Activated CD8-positive, alpha-beta T cell treated with anti-CD3 and anti-CD28 coated beads for 36 hours (primary cell): Measurements from ENCODE around the gene NECTIN1. TPM values are rescaled to one million over a fixed set of nuclear protein-coding genes. Genes with fewer than 3 reads are reported as not detected.

Source experiments
- ATAC-seq: fragments of 200-7000 bp; cut with Tn5 transposase; one replicate; pipeline ENCODE4 v1.10.0; 2021; ENCODE audit warnings: mild to moderate bottlenecking, moderate library complexity
- CTCF ChIA-PET: fragments of 350-600 bp; sonication (Branson Sonifier 250); formaldehyde crosslinking; loops from one replicate; lab custom pipeline; 2021; ENCODE audit warnings: antibody characterized with exemption; lab: Charles Lee
- POLR2A ChIA-PET: fragments of 350-600 bp; sonication (Branson Sonifier 250); formaldehyde crosslinking; loops from one replicate; lab custom pipeline; 2021; ENCODE audit warnings: antibody characterized with exemption; lab: Charles Lee
- DNase-seq: peaks from one replicate; pipeline ENCODE4 v3.0.0-alpha.2; 2020
- H3K27ac Mint-ChIP-seq: one replicate; pipeline ENCODE4 v1.8.0; 2021; ENCODE audit warnings: mild to moderate bottlenecking, mixed read lengths
- H3K27me3 Mint-ChIP-seq: one replicate; pipeline ENCODE4 v1.8.0; 2021; ENCODE audit warnings: mixed read lengths
- H3K36me3 Mint-ChIP-seq: one replicate; pipeline ENCODE4 v1.8.0; 2021; ENCODE audit warnings: low read depth, mixed read lengths
- H3K4me1 Mint-ChIP-seq: one replicate; pipeline ENCODE4 v1.8.0; 2021; ENCODE audit warnings: low read depth, mixed read lengths
- H3K4me3 Mint-ChIP-seq: one replicate; pipeline ENCODE4 v1.8.0; 2021; ENCODE audit warnings: mild to moderate bottlenecking, moderate library complexity, mixed read lengths
- H3K9me3 Mint-ChIP-seq: one replicate; pipeline ENCODE4 v1.8.0; 2021; ENCODE audit warnings: mixed read lengths
- CTCF ChIP-seq: fragments of 200-600 bp; IDR thresholded peaks from one replicate; pipeline ENCODE4 v1.8.0; 2022; ENCODE audit warnings: antibody characterized with exemption, mild to moderate bottlenecking
- intact Hi-C: fragments of 100-400 bp; cut with micrococcal nuclease; formaldehyde crosslinking; loops from one replicate; pipeline ENCODE4 v1.10.0; 2022
- total RNA-seq, 2 experiments: library from RNA; stranded (reverse); gene quantifications; one replicate each; pipeline ENCODE4 v1.2.3, GENCODE V29; 2021

NECTIN1 gene
- total RNA-seq, 2 experiments from 2014 or later: 2.6 to 3.8 TPM

GRCh38 chr11:119687373-119688046 lies 41.5 kb downstream of the NECTIN1 start:
- TF ChIP-seq CTCF: no peak
- no peak for DNase-seq
- Mint-ChIP-seq H3K27ac (no peak overlapping the region), H3K36me3 (no peaks in the 10 kb centered on the region), H3K4me1 (peaks cover 22% of the 10 kb centered on the region), H3K9me3 (no peaks in the 10 kb centered on the region), H3K27me3 (peaks cover 2% of the 10 kb centered on the region), H3K4me3 (no peak overlapping the region)
- intact Hi-C loops: loop anchor here (5.0 kb wide), 1 partner anchor 40 kb away; the partner anchor contains the start of gene NECTIN1
- no peak for ATAC-seq
- ChIA-PET POLR2A (no interaction called here), CTCF (interaction anchor here (1.3 kb wide), 1 partner anchor 42 kb away, joined by 6 read pairs; the partner anchor contains the start of gene NECTIN1)

DNA sequence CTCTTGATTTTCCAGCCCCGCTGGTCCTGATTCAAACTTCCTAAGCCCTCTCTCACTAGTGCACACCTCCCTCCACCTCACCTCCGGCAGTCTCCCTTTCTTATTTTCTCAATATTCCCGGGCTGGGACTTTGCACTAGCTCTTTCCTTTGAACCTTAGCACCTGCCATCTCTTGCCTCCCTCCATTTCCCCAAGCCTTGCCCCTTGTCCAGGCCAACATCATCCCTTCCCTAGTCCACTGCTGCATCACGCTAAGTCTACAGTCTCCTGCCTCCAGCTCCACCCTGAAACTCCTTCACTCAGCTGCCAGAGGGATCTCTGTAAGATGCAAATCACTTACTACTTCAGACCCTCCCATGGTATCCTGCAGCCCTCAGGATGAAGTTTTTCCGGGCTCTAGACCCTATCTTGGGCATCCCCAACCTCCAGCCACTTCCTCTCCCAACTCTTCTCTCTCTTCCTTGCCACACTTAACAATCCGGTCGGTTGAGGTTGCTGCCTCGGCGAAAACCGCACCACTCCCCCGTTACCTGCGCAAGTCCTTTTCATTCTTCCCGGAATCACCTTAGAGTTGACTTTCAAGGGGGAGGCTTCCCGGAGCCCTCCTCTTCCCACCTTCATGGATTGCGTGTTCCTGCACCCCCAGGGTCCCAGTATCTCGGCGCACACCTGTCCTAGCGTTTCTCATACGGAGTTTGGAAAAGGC lies 42.7 kb downstream of the NECTIN1 start:
- Mint-ChIP-seq H3K36me3 (no peaks in the 10 kb centered on the region), H3K9me3 (no peaks in the 10 kb centered on the region), H3K4me1 (peaks cover 17% of the 10 kb centered on the region), H3K4me3 (no peak overlapping the region), H3K27ac (no peak overlapping the region), H3K27me3 (peaks cover 2% of the 10 kb centered on the region)
- TF ChIP-seq CTCF: no peak
- intact Hi-C loops: loop anchor here (5.0 kb wide), 1 partner anchor 41 kb away; the partner anchor contains the start of gene NECTIN1
- ATAC-seq (no peak), DNase-seq (no peak)
- ChIA-PET POLR2A (no interaction called here), CTCF (interaction anchor here (1.5 kb wide), 1 partner anchor 43 kb away, joined by 6 read pairs; the partner anchor contains the start of gene NECTIN1)

GRCh38 chr11:119685111-119685746 lies 43.8 kb downstream of the NECTIN1 start:
- H3K4me1 Mint-ChIP-seq: peaks cover 12% of the 10 kb centered on the region
- POLR2A ChIA-PET: no interaction called here
- H3K4me3 Mint-ChIP-seq: no peak overlapping the region

GRCh38 chr11:119684361-119685110 lies 44.5 kb downstream of the NECTIN1 start:
- DNase-seq (peak; percentile 43), ATAC-seq (peak; percentile 79)
- Mint-ChIP-seq H3K4me1 (peaks cover 12% of the 10 kb centered on the region), H3K27ac (no peak overlapping the region), H3K27me3 (peaks cover 2% of the 10 kb centered on the region), H3K36me3 (no peaks in the 10 kb centered on the region), H3K4me3 (no peak overlapping the region), H3K9me3 (no peaks in the 10 kb centered on the region)
- CTCF ChIA-PET: interaction anchor here (1.0 kb wide), 1 partner anchor 44 kb away, joined by 3 read pairs; the partner anchor contains the start of gene NECTIN1
- no peak for TF ChIP-seq CTCF
- POLR2A ChIA-PET: no interaction called here
- intact Hi-C loops: loop anchor here (5.0 kb wide), 1 partner anchor 43 kb away; the partner anchor contains the start of gene NECTIN1

More at GRCh38 chr11:119685111-119685746, 43.8 kb downstream of the NECTIN1 start:
- Mint-ChIP-seq H3K27ac (no peak overlapping the region), H3K9me3 (no peaks in the 10 kb centered on the region), H3K36me3 (no peaks in the 10 kb centered on the region), H3K27me3 (peaks cover 2% of the 10 kb centered on the region)
- intact Hi-C loops: loop anchor here (5.0 kb wide), 1 partner anchor 42 kb away; the partner anchor contains the start of gene NECTIN1
- no peak for DNase-seq
- ATAC-seq: no peak
- no peak for TF ChIP-seq CTCF
- CTCF ChIA-PET: interaction anchor here (1.0 to 1.5 kb wide), 2 partner anchors 44 kb away, joined by 3 to 6 read pairs; partner anchors contain the start of gene NECTIN1
